ENCODE measurements around the gene BRI3. TPM values are rescaled to one million over a fixed set of nuclear protein-coding genes. Genes with fewer than 3 reads are reported as not detected.

The BRI3 gene
- total RNA-seq, 1 experiment from 2014 or later = 102 TPM

DNA sequence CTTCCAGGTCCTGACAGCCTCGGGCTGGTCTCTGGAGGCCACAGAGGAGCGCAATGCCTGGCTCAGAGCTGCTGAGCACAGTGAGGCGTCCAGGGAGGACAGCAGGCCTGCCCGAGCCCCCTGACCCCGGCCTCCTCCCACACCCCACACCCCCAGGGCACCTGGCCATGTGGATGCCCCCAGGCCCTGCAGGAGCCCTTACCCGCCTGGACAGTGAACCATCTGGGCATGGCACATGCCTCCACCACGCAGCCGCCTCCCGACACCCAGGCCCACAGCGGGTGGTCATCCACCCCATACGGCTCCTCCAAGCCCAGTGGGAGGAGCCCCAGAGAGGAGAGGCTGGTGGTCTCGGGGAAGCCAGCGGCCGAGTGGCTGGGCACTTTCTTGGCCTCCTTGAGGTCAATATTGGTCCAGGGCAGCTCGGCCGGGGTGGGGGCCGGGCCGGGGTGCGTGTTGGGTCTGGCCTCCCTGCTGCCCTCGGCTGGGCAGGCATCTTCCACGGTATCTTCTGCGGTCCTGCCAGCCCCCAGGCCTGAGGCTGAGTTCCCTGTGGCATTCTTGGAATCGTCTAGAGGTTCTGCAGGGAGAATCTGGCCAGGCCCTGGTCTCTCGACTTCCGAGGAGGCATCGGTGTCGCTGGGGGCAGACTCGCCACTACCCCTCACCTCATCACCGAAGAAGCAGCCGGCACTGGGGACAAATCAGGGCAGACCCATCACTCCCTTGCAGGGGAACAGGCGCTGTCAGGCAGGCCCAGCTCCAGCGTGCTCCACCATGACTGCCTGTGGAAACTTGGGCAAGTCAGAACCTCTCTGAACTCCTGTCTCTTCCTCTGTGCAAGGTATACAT, 48.0 kb upstream of the BRI3 start:
- no peak for TF ChIP-seq YY1 (IDR thresholded peaks at IDR 0.05; ENCODE audit: extremely low read depth, insufficient replicate concordance, low read depth, low read length)
- no peak for TF ChIP-seq SIN3A (IDR thresholded peaks at IDR 0.05; ENCODE audit: low read depth)
- no peak for TF ChIP-seq RAD21 (IDR thresholded peaks at IDR 0.05; ENCODE audit: low read depth)
- no peak for TF ChIP-seq POLR2AphosphoS5 (IDR thresholded peaks at IDR 0.05; ENCODE audit: low read depth, low read length)
- TF ChIP-seq EZH2 (IDR thresholded peaks at IDR 0.05) = no peak
- no peak for TF ChIP-seq TCF7L2 (IDR thresholded peaks at IDR 0.05; ENCODE audit: borderline replicate concordance, extremely low read depth, insufficient read depth, insufficient read length)
- TF ChIP-seq ZBTB33 (IDR thresholded peaks at IDR 0.05; ENCODE audit: extremely low read depth, insufficient replicate concordance, low read length) = no peak
- TF ChIP-seq JUND (IDR thresholded peaks at IDR 0.05) = no peak
- TF ChIP-seq SP1 (IDR thresholded peaks at IDR 0.05; ENCODE audit: low read depth) = no peak
- TF ChIP-seq ZNF274 (IDR thresholded peaks at IDR 0.05; ENCODE audit: low read depth, low read length) = no peak
- no peak for TF ChIP-seq EGR1 (IDR thresholded peaks at IDR 0.05; ENCODE audit: low read depth)
- intact Hi-C loops (cut with micrococcal nuclease) = no loop called here

More for the DNA sequence above, 48.0 kb upstream of the BRI3 start:
- CTCF ChIA-PET = no interaction called here
- Histone ChIP-seq H3K4me1 (ENCODE audit: control insufficient read depth in 1 of 2, insufficient read depth in 2 of 2, low read length in 2 of 2) (no peaks in the 10 kb centered on the region), H2AFZ (ENCODE audit: low read depth, low read length, poor library complexity, severe bottlenecking) (no peak overlapping the region), H3K4me2 (ENCODE audit: low read length) (no peak overlapping the region), H3K36me3 (ENCODE audit: control insufficient read depth in 1 of 2, insufficient read depth in 2 of 2, low read length in 2 of 2) (no peaks in the 10 kb centered on the region), H4K20me1 (ENCODE audit: insufficient read depth) (no peaks in the 10 kb centered on the region), H3K4me3 (replicated peaks in 1 of 2; ENCODE audit: low read depth in 1 of 2, low read length in 2 of 2) (no peak overlapping the region), H3K9me2 (ENCODE audit: insufficient read depth) (no peaks in the 10 kb centered on the region), H3K27me3 (ENCODE audit: insufficient read depth, low read length) (no peaks in the 10 kb centered on the region), H3K79me2 (ENCODE audit: insufficient read depth, low read length) (no peaks in the 10 kb centered on the region), H3K27ac (ENCODE audit: low read depth, low read length) (no peak overlapping the region), H3K9ac (ENCODE audit: low read length) (no peak overlapping the region), H3K9me3 (ENCODE audit: control insufficient read depth in 1 of 2, insufficient read depth in 1 of 2, low read depth in 1 of 2, low read length in 2 of 2) (no peaks in the 10 kb centered on the region)
- DNase-seq (ENCODE audit: low read depth, low spot score) = no peak
- POLR2A ChIA-PET = no interaction called here
- no peak for ATAC-seq
- RAD21 ChIA-PET (ENCODE audit: low non-redundant PET in 1 of 2, low total read pairs in 2 of 2, uncharacterized antibody in 2 of 2, unreplicated experiment in 2 of 2) = no interaction called here
- no TSS peak for BruUV-seq (replicated peaks)

All from HCT116 (cell line).